IMR-90 (cell line): ENCODE data around the gene GSN. TPM values are rescaled to one million over a fixed set of nuclear protein-coding genes. Genes with fewer than 3 reads are reported as not detected.

ENCODE experiments used
- ATAC-seq: fragments of 200-7000 bp; cut with Tn5 transposase; 2 replicates; pipeline ENCODE4 v1.9.1; 2020; ENCODE audit warnings: low read depth, mild to moderate bottlenecking, moderate library complexity
- BruUV-seq: library from RNA; stranded (reverse); fragments of 400-500 nt; replicated peaks from 2 replicates; lab custom pipeline; 2021; lab: Mats Ljungman, UMichigan
- CTCF ChIA-PET: fragments of 300-600 bp; formaldehyde crosslinking; extraction: SDS; loops from one replicate; lab custom pipeline; 2021; ENCODE audit warnings: antibody characterized with exemption; lab: Yijun Ruan, JAX
- POLR2A ChIA-PET: fragments of 300-600 bp; sonication (Branson Sonifier 250); formaldehyde crosslinking; loops from one replicate; lab custom pipeline; 2022; ENCODE audit warnings: antibody characterized with exemption; ENCODE audit not compliant: unreplicated experiment; lab: Charles Lee
- DNase-seq: peaks from one replicate; pipeline ENCODE4 v3.0.0; 2013
- H2AFZ ChIP-seq: replicated peaks from 2 replicates; pipeline ENCODE3; 2013; ENCODE audit warnings: low read length, mild to moderate bottlenecking; ENCODE audit not compliant: poor library complexity
- H2AK5ac ChIP-seq: 2 replicates; pipeline ENCODE4 v1.6.1; 2013; ENCODE audit warnings: low read depth, low read length, inconsistent platforms
- H2AK9ac ChIP-seq: replicated peaks from 2 replicates; pipeline ENCODE3; 2013; ENCODE audit warnings: mild to moderate bottlenecking, low read depth, low read length, moderate library complexity; ENCODE audit not compliant: poor library complexity
- H2BK120ac ChIP-seq: 2 replicates; pipeline ENCODE4 v1.6.1; 2013; ENCODE audit warnings: low read depth, low read length, inconsistent platforms
- H2BK15ac ChIP-seq: 3 replicates; pipeline ENCODE4 v1.6.1; 2013; ENCODE audit warnings: low read depth, low read length, inconsistent platforms
- H2BK20ac ChIP-seq: 2 replicates; pipeline ENCODE4 v1.6.1; 2013; ENCODE audit warnings: low read depth, mild to moderate bottlenecking, inconsistent platforms, low read length, moderate library complexity
- H2BK5ac ChIP-seq: 2 replicates; pipeline ENCODE4 v1.6.1; 2013; ENCODE audit warnings: mild to moderate bottlenecking, low read depth, low read length, inconsistent platforms; ENCODE audit not compliant: poor library complexity, severe bottlenecking
- H3K14ac ChIP-seq: replicated peaks from 2 replicates; pipeline ENCODE4 v1.6.1; 2013; ENCODE audit warnings: low read depth, low read length, inconsistent platforms
- H3K18ac ChIP-seq: 2 replicates; pipeline ENCODE4 v1.6.1; 2013; ENCODE audit warnings: low read depth, low read length, control low read depth
- H3K23ac ChIP-seq: 2 replicates; pipeline ENCODE4 v1.6.1; 2013; ENCODE audit warnings: low read depth, low read length, inconsistent platforms
- H3K27ac ChIP-seq: 2 replicates; pipeline ENCODE4 v1.5.1; 2013; ENCODE audit warnings: mild to moderate bottlenecking, control low read depth, low read length; ENCODE audit not compliant: insufficient read depth
- H3K27me3 ChIP-seq: 2 replicates; pipeline ENCODE4 v1.6.1; 2013; ENCODE audit warnings: low read length; ENCODE audit not compliant: control insufficient read depth, insufficient read depth
- H3K36me3 ChIP-seq: 2 replicates; pipeline ENCODE4 v1.6.1; 2013; ENCODE audit warnings: low read length, mixed read lengths; ENCODE audit not compliant: control insufficient read depth, insufficient read depth
- H3K4ac ChIP-seq: 2 replicates; pipeline ENCODE4 v1.6.1; 2013; ENCODE audit warnings: low read depth, low read length, inconsistent platforms
- H3K4me1 ChIP-seq: 2 replicates; pipeline ENCODE4 v1.6.1; 2013; ENCODE audit warnings: low read length, mixed read lengths; ENCODE audit not compliant: control insufficient read depth, insufficient read depth
- H3K4me2 ChIP-seq: 2 replicates; pipeline ENCODE4 v1.6.1; 2013; ENCODE audit warnings: low read depth, mild to moderate bottlenecking, control low read depth, low read length, moderate library complexity
- H3K4me3 ChIP-seq: 2 replicates; pipeline ENCODE4 v1.5.1; 2013; ENCODE audit warnings: low read depth, mild to moderate bottlenecking, control low read depth, low read length, moderate library complexity; ENCODE audit not compliant: insufficient read depth
- H3K56ac ChIP-seq: 2 replicates; pipeline ENCODE4 v1.6.1; 2013; ENCODE audit warnings: low read length, inconsistent platforms; ENCODE audit not compliant: insufficient read depth; ENCODE audit errors: extremely low read depth
- H3K79me1 ChIP-seq, 2 experiments: 2 replicates each; pipeline ENCODE4 v1.6.1; 2013; ENCODE audit warnings: low read length in 2 of 2, inconsistent platforms in 1 of 2, low read depth in 1 of 2
- H3K9ac ChIP-seq: 2 replicates; pipeline ENCODE4 v1.6.1; 2013; ENCODE audit warnings: low read depth, low read length, control low read depth
- H3K9me1 ChIP-seq: 2 replicates; pipeline ENCODE4 v1.6.1; 2013; ENCODE audit warnings: low read length, inconsistent platforms; ENCODE audit not compliant: insufficient read depth
- H3K9me3 ChIP-seq: 2 replicates; pipeline ENCODE4 v1.6.1; 2013; ENCODE audit warnings: low read length; ENCODE audit not compliant: control insufficient read depth, insufficient read depth
- H4K20me1 ChIP-seq: 2 replicates; pipeline ENCODE4 v1.6.1; 2013; ENCODE audit warnings: low read length, inconsistent platforms; ENCODE audit not compliant: insufficient read depth
- H4K5ac ChIP-seq: 2 replicates; pipeline ENCODE4 v1.6.1; 2013; ENCODE audit warnings: mild to moderate bottlenecking, low read depth, low read length, control low read depth
- H4K8ac ChIP-seq, 2 experiments: 2 replicates each; pipeline ENCODE4 v1.6.1; 2013; ENCODE audit warnings: low read depth in 2 of 2, low read length in 2 of 2, control low read depth in 1 of 2, inconsistent platforms in 1 of 2
- H4K91ac ChIP-seq: 2 replicates; pipeline ENCODE4 v1.6.1; 2013; ENCODE audit warnings: low read depth, low read length, inconsistent platforms; ENCODE audit not compliant: insufficient read depth
- BHLHE40 ChIP-seq: fragments of 150-350 bp; IDR thresholded peaks from 2 replicates; pipeline ENCODE4 v1.6.1; 2016; ENCODE audit warnings: mild to moderate bottlenecking, low read depth, low read length
- CEBPB ChIP-seq: IDR thresholded peaks from 2 replicates; pipeline ENCODE4 v1.6.1; 2012; ENCODE audit warnings: low read depth, low read length, improper control_type of control experiment
- CHD1 ChIP-seq: IDR thresholded peaks from 2 replicates; pipeline ENCODE4 v1.6.1; 2012; ENCODE audit warnings: low read depth, low read length, improper control_type of control experiment
- FOS ChIP-seq: fragments of 150-350 bp; IDR thresholded peaks from 2 replicates; pipeline ENCODE4 v1.6.1; 2016; ENCODE audit warnings: low read depth, low read length
- MAFK ChIP-seq: IDR thresholded peaks from 2 replicates; pipeline ENCODE4 v1.6.1; 2012; ENCODE audit warnings: low read depth, low read length, improper control_type of control experiment
- MAZ ChIP-seq: IDR thresholded peaks from 2 replicates; pipeline ENCODE4 v1.6.1; 2012; ENCODE audit warnings: low read depth, mild to moderate bottlenecking, low read length, improper control_type of control experiment, moderate library complexity, borderline replicate concordance
- MXI1 ChIP-seq: IDR thresholded peaks from 2 replicates; pipeline ENCODE4 v1.6.1; 2012; ENCODE audit warnings: low read depth, mild to moderate bottlenecking, low read length, moderate library complexity, borderline replicate concordance
- NFE2L2 ChIP-seq: fragments of 150-350 bp; IDR thresholded peaks from 2 replicates; pipeline ENCODE4 v1.6.1; 2016; ENCODE audit warnings: low read depth, mild to moderate bottlenecking, low read length
- POLR2A ChIP-seq: IDR thresholded peaks from 2 replicates; pipeline ENCODE4 v1.6.1; 2012; ENCODE audit warnings: mild to moderate bottlenecking, low read depth, low read length
- RAD21 ChIP-seq: IDR thresholded peaks from 2 replicates; pipeline ENCODE4 v1.6.1; 2012; ENCODE audit warnings: low read length, improper control_type of control experiment
- RCOR1 ChIP-seq: IDR thresholded peaks from 2 replicates; pipeline ENCODE4 v1.6.1; 2012; ENCODE audit warnings: mild to moderate bottlenecking, low read length, improper control_type of control experiment; ENCODE audit not compliant: insufficient replicate concordance
- RFX5 ChIP-seq: IDR thresholded peaks from 2 replicates; pipeline ENCODE4 v1.8.0; 2012; ENCODE audit warnings: low read depth, mild to moderate bottlenecking, low read length, moderate library complexity
- SMC3 ChIP-seq: fragments of 150-350 bp; IDR thresholded peaks from 2 replicates; pipeline ENCODE4 v1.6.1; 2016; ENCODE audit warnings: low read depth, mild to moderate bottlenecking, antibody characterized with exemption, low read length, moderate library complexity
- USF2 ChIP-seq: fragments of 150-350 bp; IDR thresholded peaks from 2 replicates; pipeline ENCODE4 v1.6.1; 2017; ENCODE audit warnings: mild to moderate bottlenecking, antibody characterized with exemption, low read length, low read depth
- WGBS, 2 experiments: methylation state at CpG; one replicate each; pipeline versions ENCODE4 v1.1.5 to v1.1.7; 2013; ENCODE audit warnings: missing lambda C conversion rate in 2 of 2; ENCODE audit not compliant: insufficient read length in 1 of 2; ENCODE audit errors: extremely low coverage in 2 of 2; 5-methylcytosine and 5-hydroxymethylcytosine counted together
- dilution Hi-C: fragments of 300-500 bp; cut with HindIII; formaldehyde crosslinking; loops from one replicate; pipeline ENCODE4 v1.14.3; 2018; ENCODE audit warnings: low sequenced_read_pairs; ENCODE audit not compliant: unreplicated experiment
- in situ Hi-C: fragments of 300-500 bp; cut with MboI; formaldehyde crosslinking; loops from 3 replicates; pipeline ENCODE4 v1.14.3; 2019; ENCODE audit warnings: low sequenced_read_pairs, inconsistent platforms, mixed read lengths
- intact Hi-C: fragments of 100-400 bp; cut with micrococcal nuclease; formaldehyde crosslinking; loops from 2 replicates; pipeline ENCODE4 v1.10.0; 2022
- polyA plus RNA-seq, 3 experiments: library from polyadenylated mRNA; depleted of rRNA; stranded (reverse); fragments of >200 nt; gene quantifications; 2 replicates each; pipeline ENCODE4 v1.2.3, GENCODE V29; 2012; ENCODE audit warnings: low replicate concordance in 1 of 3
- total RNA-seq: library from RNA; depleted of rRNA; stranded (reverse); fragments of >200 nt; gene quantifications from 2 replicates; pipeline ENCODE4 v1.2.3, GENCODE V29; 2012
- TF ChIP-seq, protein P1 (sequence below): fragments of 150-350 bp; IDR thresholded peaks from 2 replicates; pipeline ENCODE4 v1.6.1; 2016; ENCODE audit warnings: low read depth, mild to moderate bottlenecking, low read length, moderate library complexity, borderline replicate concordance
- TF ChIP-seq, protein P2 (sequence below): conservative IDR thresholded peaks from 2 replicates; pipeline ENCODE4 v1.5.1; 2012; ENCODE audit warnings: mild to moderate bottlenecking, low read depth, low read length, improper control_type of control experiment

GSN gene
- total and polyA plus RNA-seq, 2 of the 4 experiments (the other 2 are of a cell fraction), result 495 to 547 TPM

- DNase-seq, result no peak
- H3K9me1 ChIP-seq, result peaks cover 17% of the 10 kb centered on the region
These were observed 63.6 kb downstream of the GSN start for GRCh38 chr9:121331549-121331948.

More at GRCh38 chr9:121331549-121331948, 63.6 kb downstream of the GSN start:
- Histone ChIP-seq H4K5ac (no peak overlapping the region), H3K4me1 (peaks cover 10% of the 10 kb centered on the region), H3K27me3 (no peaks in the 10 kb centered on the region), H3K79me1 (peaks cover 6 to 54% of the 10 kb centered on the region in 2 experiments), H3K23ac (no peak overlapping the region; the same call in 1 of the 2 replicates), H3K27ac (peak overlapping the region; percentile 2; the same call in 1 of the 2 replicates), H3K56ac (no peak overlapping the region), H2AK9ac (no peak overlapping the region), H3K18ac (no peak overlapping the region), H2AFZ (no peak overlapping the region), H2BK15ac (no peak overlapping the region), H4K91ac (no peak overlapping the region; the same call in 1 of the 2 replicates), H3K9me3 (no peaks in the 10 kb centered on the region), H3K36me3 (peaks cover 74% of the 10 kb centered on the region), H3K14ac (0 out of 2 replicates have a peak overlapping the region, but pooled peaks have one; percentile 26), H3K4ac (peak overlapping the region; percentile 17; the same call in 1 of the 2 replicates), H2AK5ac (peak overlapping the region; percentile 10; the same call in 1 of the 2 replicates), H2BK120ac (peak overlapping the region; percentile 29; the same call in 1 of the 2 replicates), H4K20me1 (no peaks in the 10 kb centered on the region; the same call in 1 of the 2 replicates), H3K4me3 (no peak overlapping the region), H4K8ac (peak overlapping the region in 1 of 2 experiments; percentile 53; a peak in 2 of 4 replicates), H3K9ac (no peak overlapping the region), H2BK20ac (no peak overlapping the region), H2BK5ac (no peak overlapping the region), H3K4me2 (no peak overlapping the region)
- WGBS, 2 experiments, result 80% methylated on average over 1 of the region's 3 CpGs; no CpG with 5 or more reads in 1 of the 2 experiments
- ATAC-seq, result no peak; the same call in 1 of the 2 replicates
- POLR2A ChIA-PET, result interaction anchor here (0.6 kb wide), 1 partner anchor 144 kb away, joined by 3 read pairs; no protein-coding TSS in a partner anchor
- intact Hi-C loops (no loop called here), dilution Hi-C loops (no loop called here), in situ Hi-C loops (no loop called here)
- BruUV-seq, result no TSS peak
- CTCF ChIA-PET, result interaction anchor here (0.5 to 1.2 kb wide), 6 partner anchors 8 to 562 kb away, joined by 3 to 6 read pairs (median 4); no protein-coding TSS in a partner anchor
- no peak for TF ChIP-seq SMC3
- no peak for TF ChIP-seq POLR2A
- TF ChIP-seq RCOR1, result no peak
- TF ChIP-seq, protein P1, sequence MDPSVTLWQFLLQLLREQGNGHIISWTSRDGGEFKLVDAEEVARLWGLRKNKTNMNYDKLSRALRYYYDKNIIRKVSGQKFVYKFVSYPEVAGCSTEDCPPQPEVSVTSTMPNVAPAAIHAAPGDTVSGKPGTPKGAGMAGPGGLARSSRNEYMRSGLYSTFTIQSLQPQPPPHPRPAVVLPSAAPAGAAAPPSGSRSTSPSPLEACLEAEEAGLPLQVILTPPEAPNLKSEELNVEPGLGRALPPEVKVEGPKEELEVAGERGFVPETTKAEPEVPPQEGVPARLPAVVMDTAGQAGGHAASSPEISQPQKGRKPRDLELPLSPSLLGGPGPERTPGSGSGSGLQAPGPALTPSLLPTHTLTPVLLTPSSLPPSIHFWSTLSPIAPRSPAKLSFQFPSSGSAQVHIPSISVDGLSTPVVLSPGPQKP, result no peak
- no peak for TF ChIP-seq NFE2L2
- no peak for TF ChIP-seq MXI1
- no peak for TF ChIP-seq RFX5
- no peak for TF ChIP-seq CHD1
- TF ChIP-seq, protein P2, sequence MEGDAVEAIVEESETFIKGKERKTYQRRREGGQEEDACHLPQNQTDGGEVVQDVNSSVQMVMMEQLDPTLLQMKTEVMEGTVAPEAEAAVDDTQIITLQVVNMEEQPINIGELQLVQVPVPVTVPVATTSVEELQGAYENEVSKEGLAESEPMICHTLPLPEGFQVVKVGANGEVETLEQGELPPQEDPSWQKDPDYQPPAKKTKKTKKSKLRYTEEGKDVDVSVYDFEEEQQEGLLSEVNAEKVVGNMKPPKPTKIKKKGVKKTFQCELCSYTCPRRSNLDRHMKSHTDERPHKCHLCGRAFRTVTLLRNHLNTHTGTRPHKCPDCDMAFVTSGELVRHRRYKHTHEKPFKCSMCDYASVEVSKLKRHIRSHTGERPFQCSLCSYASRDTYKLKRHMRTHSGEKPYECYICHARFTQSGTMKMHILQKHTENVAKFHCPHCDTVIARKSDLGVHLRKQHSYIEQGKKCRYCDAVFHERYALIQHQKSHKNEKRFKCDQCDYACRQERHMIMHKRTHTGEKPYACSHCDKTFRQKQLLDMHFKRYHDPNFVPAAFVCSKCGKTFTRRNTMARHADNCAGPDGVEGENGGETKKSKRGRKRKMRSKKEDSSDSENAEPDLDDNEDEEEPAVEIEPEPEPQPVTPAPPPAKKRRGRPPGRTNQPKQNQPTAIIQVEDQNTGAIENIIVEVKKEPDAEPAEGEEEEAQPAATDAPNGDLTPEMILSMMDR, result no peak
- no peak for TF ChIP-seq MAZ
- no peak for TF ChIP-seq CEBPB
- TF ChIP-seq RAD21, result no peak
- TF ChIP-seq USF2, result no peak
- no peak for TF ChIP-seq MAFK
- TF ChIP-seq FOS, result no peak
- no peak for TF ChIP-seq BHLHE40
